Activated naive CD8-positive, alpha-beta T cell treated with anti-CD3 and anti-CD28 coated beads for 36 hours (primary cell): ENCODE results near the gene MIS18BP1. TPM values are rescaled to one million over a fixed set of nuclear protein-coding genes. Genes with fewer than 3 reads are reported as not detected.

Experiments
- DNase-seq: peaks from one replicate; pipeline ENCODE4 v3.0.0; 2021
- H3K27ac Mint-ChIP-seq: one replicate; pipeline ENCODE4 v1.8.0; 2022; ENCODE audit warnings: mild to moderate bottlenecking, moderate library complexity, mixed read lengths
- H3K27me3 Mint-ChIP-seq: one replicate; pipeline ENCODE4 v1.8.0; 2022; ENCODE audit warnings: mild to moderate bottlenecking, mixed read lengths
- H3K36me3 Mint-ChIP-seq: one replicate; pipeline ENCODE4 v1.8.0; 2021; ENCODE audit warnings: mild to moderate bottlenecking, mixed read lengths
- H3K4me1 Mint-ChIP-seq: one replicate; pipeline ENCODE4 v1.8.0; 2021; ENCODE audit warnings: mixed read lengths
- H3K4me3 Mint-ChIP-seq: one replicate; pipeline ENCODE4 v1.8.0; 2022; ENCODE audit warnings: mild to moderate bottlenecking, moderate library complexity, mixed read lengths
- H3K9me3 Mint-ChIP-seq: one replicate; pipeline ENCODE4 v1.8.0; 2022; ENCODE audit warnings: mixed read lengths
- total RNA-seq, 2 experiments: library from RNA; stranded (reverse); gene quantifications; one replicate each; pipeline ENCODE4 v1.2.3, GENCODE V29; 2021

Gene MIS18BP1
- total RNA-seq, 2 experiments from 2014 or later: 37.6 to 40.7 TPM

DNA sequence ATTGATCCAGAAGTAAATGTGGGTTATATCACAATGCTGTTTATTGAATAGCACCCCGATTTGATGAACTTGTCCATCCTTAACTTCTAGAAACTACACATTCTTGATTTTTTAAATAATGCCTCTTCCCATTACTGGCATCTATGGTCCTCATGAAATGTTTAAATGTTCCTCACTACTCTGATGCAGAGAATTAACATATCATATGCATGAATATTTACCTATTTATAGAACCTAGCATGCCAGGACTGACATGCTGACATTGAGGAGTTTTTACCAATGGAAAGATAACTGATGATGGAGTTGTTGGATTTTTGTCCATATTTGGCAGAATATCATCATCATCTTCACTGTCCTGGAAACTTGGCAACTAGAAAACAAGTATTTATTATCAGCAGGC is 42.8 kb downstream of the MIS18BP1 start:
- no peak overlapping the region for H3K4me3 Mint-ChIP-seq
- no peak overlapping the region for H3K27ac Mint-ChIP-seq
- H3K4me1 Mint-ChIP-seq: no peaks in the 10 kb centered on the region

DNA sequence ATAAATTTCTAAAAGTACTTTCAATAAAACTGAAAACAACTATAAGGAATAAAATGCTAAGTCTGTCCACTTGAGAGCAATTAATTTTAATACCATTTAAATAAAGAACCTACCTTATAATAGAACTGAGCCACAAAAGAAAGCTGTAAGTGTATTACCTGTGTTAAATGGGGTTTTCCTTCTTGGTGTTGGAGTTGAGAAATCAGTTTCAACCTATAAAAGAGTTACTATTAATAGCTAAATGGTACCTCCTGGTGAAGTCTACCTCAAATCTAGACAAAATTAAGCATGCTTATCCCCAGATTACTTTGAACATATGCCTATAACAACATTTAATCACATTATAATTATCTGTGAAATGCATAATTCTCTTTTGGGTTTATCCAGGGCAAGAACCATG is 48.8 kb downstream of the MIS18BP1 start:
- Mint-ChIP-seq H3K4me1 (peaks cover 6% of the 10 kb centered on the region), H3K27ac (no peak overlapping the region), H3K4me3 (no peak overlapping the region), H3K36me3 (peaks cover 31% of the 10 kb centered on the region), H3K9me3 (no peaks in the 10 kb centered on the region), H3K27me3 (no peaks in the 10 kb centered on the region)
- no peak for DNase-seq

More for the DNA sequence above, 42.8 kb downstream of the MIS18BP1 start:
- DNase-seq: no peak
- no peaks in the 10 kb centered on the region for H3K27me3 Mint-ChIP-seq
- peaks cover 39% of the 10 kb centered on the region for H3K36me3 Mint-ChIP-seq
- H3K9me3 Mint-ChIP-seq: no peaks in the 10 kb centered on the region

DNA sequence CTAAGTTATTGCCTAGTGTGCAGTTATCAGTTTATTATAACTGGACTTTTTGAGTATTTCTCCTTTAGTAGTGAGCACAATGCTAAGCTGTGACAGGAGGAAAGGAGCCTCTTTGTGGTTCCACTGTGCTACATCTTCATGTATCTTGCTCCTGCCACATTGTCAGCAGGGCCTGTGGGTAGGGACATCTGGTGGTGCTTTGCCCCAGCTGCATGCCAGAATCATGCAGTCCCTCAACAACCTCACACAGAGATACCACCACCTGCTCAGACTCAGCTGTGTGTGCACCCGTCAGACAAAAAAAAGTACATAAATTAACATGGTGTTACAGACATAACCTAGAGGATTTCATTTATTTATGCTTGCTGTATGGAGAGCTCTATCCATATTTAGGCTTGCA is 51.1 kb downstream of the MIS18BP1 start:
- H3K27ac Mint-ChIP-seq: peak overlapping the region; percentile 16

DNA sequence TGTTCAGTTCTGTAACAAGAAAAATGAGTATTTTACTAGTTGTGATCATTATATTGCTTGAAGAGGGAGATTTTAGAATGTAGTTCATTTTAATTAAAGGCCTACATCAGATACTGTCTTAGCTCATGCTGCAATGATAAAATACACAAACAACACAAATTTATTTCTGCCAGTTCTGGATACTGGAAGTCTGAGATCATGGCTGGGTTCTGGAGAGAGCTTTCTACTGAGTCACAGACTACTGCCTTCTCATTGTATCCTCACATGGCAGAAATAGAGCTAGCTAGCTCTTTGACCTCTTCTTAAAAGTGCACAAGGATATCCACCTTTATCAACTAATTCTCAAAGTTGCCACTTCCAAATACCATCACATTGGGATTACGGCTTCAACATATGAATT is 53.8 kb downstream of the MIS18BP1 start:
- H3K4me3 Mint-ChIP-seq: no peak overlapping the region
- H3K9me3 Mint-ChIP-seq: no peaks in the 10 kb centered on the region
- no peaks in the 10 kb centered on the region for H3K27me3 Mint-ChIP-seq
- H3K27ac Mint-ChIP-seq: no peak overlapping the region
- H3K36me3 Mint-ChIP-seq: peaks cover 29% of the 10 kb centered on the region
- DNase-seq: no peak
- H3K4me1 Mint-ChIP-seq: peaks cover 15% of the 10 kb centered on the region

More for the DNA sequence above, 51.1 kb downstream of the MIS18BP1 start:
- peaks cover 29% of the 10 kb centered on the region for H3K36me3 Mint-ChIP-seq
- no peak overlapping the region for H3K4me3 Mint-ChIP-seq
- H3K9me3 Mint-ChIP-seq: no peaks in the 10 kb centered on the region
- peaks cover 6% of the 10 kb centered on the region for H3K4me1 Mint-ChIP-seq
- peak; percentile 3 for DNase-seq
- no peaks in the 10 kb centered on the region for H3K27me3 Mint-ChIP-seq

DNA sequence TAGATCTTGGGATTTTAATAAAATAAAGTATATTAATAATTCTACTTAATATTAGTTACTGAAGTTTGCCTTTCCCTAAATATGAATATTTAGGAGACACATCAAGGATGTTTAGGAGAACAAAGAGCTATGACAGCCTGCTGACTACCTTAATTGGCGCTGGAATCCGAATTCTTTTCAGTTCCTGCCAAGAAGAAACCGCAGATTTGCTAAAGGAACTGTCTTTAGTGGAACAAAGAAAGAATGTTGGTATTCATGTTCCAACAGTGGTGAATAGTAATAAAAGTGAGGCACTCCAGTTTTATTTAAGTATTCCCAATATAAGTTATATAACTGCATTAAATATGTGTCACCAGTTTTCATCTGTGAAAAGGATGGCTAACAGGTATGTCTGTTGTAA is 54.5 kb downstream of the MIS18BP1 start:
- DNase-seq: no peak
- Mint-ChIP-seq H3K27ac (no peak overlapping the region), H3K36me3 (peaks cover 28% of the 10 kb centered on the region), H3K4me1 (peaks cover 15% of the 10 kb centered on the region), H3K4me3 (no peak overlapping the region), H3K9me3 (no peaks in the 10 kb centered on the region), H3K27me3 (no peaks in the 10 kb centered on the region)

DNA sequence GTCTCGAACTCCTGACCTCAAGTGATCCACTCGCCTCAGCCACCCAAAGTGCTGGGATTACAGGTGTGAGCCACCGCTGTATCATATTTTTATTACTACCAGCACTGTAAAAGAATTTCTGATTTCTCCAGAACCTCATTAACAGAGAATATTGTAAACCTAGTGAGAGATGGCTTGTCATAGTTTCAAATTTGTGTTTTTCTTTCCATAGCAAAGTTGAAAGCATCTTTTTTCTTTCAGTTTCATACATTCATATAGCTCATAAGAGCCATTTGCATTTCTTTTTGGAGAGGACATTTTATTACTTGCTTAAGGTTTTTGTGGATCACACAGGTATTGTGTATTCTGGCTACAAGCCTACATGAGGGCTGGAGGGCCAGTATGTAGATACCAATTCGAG is 58.0 kb downstream of the MIS18BP1 start:
- Mint-ChIP-seq H3K4me1 (peaks cover 9% of the 10 kb centered on the region), H3K36me3 (peaks cover 20% of the 10 kb centered on the region), H3K27me3 (no peaks in the 10 kb centered on the region), H3K27ac (no peak overlapping the region), H3K9me3 (no peaks in the 10 kb centered on the region), H3K4me3 (no peak overlapping the region)
- no peak for DNase-seq

DNA sequence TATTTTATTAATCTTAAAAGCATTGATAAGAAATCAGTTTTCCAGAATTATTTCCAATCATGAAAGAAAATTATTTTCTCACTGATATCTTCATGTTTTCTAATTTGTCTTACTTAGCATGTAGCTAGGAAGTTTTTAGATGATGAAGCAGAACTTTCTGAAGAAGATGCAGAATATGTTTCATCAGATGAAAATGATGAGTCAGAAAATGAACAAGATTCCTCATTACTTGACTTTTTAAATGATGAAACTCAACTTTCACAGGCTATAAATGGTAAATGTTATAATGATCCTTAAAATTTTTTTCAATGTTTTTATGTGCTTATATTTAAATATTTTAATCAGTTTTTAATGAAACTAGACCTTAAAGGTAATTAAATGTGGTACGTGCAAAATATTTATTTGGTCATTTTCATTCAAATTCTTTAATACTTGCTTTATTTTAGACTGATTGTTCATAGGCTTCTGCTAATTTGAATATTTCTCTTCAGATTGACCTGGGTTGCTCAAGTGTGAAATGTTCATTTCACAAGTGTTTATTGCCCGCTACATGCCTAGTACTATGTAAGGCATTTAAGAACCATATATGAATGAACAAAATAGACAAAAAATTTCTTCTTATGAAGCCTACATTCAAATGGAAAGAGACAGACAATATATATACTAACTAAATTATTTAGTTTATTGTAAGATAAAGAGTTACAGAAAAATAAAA is 67.7 kb downstream of the MIS18BP1 start:
- no peak for DNase-seq
- Mint-ChIP-seq H3K9me3 (no peaks in the 10 kb centered on the region), H3K36me3 (peaks cover 10% of the 10 kb centered on the region), H3K4me3 (no peak overlapping the region), H3K27ac (no peak overlapping the region), H3K27me3 (no peaks in the 10 kb centered on the region), H3K4me1 (no peaks in the 10 kb centered on the region)

DNA sequence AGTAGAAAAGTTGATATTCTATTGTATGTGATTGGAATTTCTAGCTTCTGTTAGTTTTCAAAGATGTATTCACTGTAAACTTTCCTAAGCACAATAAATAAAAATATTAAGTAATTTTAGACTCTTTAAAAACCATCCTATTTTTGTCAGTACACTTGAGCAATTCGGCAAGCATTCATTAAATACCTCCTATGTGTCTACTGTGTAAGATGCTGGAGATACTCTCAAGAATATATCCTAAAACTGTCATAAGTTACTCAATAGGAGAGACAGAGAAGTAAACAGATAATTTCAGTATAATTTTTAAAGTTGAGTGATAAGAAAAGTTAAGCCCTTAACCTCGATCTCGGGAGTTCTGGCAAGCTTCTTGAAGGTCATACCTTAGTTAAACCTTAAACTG is 71.2 kb downstream of the MIS18BP1 start:
- Mint-ChIP-seq H3K36me3 (peaks cover 7% of the 10 kb centered on the region), H3K9me3 (no peaks in the 10 kb centered on the region), H3K27ac (no peak overlapping the region), H3K27me3 (no peaks in the 10 kb centered on the region), H3K4me3 (no peak overlapping the region), H3K4me1 (no peaks in the 10 kb centered on the region)
- no peak for DNase-seq

DNA sequence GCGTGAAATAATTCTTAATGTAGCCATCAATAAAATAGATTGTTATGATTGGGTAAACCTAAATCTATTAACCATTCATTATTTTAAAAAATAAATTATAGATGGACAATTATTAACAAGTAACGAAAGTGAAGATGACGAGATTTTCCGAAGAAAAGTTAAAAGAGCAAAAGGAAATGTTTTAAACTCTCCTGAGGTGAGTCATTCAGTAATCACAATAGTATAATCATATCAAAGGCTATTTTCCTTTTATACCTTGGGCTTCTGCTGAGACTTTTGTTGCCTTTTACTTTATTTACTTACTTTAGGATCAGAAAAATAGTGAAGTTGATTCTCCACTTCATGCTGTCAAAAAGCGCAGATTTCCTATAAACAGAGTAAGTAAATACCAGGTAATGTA is 71.7 kb downstream of the MIS18BP1 start:
- Mint-ChIP-seq H3K27ac (no peak overlapping the region), H3K4me1 (no peaks in the 10 kb centered on the region), H3K36me3 (peaks cover 8% of the 10 kb centered on the region), H3K4me3 (no peak overlapping the region), H3K9me3 (no peaks in the 10 kb centered on the region), H3K27me3 (no peaks in the 10 kb centered on the region)
- DNase-seq: no peak

DNA sequence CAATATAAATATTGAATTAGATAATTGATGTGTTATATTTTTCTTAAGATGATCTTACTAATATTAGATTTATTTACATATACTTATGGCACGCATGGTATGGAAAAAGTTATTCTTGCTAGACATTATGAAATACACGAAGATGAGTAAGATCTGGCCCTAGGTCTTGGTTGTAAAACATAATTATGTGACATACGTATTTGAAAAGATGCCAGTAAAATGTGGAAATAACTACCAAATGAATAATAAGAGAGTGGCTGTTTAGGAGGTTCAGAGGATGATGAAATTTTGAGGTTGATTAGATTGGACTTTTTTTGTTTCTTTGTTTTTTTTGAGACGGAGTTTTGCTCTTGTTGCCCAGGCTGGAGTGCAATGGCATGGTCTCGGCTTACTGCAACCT is 75.9 kb downstream of the MIS18BP1 start:
- H3K4me1 Mint-ChIP-seq: no peaks in the 10 kb centered on the region
- H3K27ac Mint-ChIP-seq: no peak overlapping the region
- H3K9me3 Mint-ChIP-seq: no peaks in the 10 kb centered on the region
- no peak overlapping the region for H3K4me3 Mint-ChIP-seq
- H3K36me3 Mint-ChIP-seq: peaks cover 16% of the 10 kb centered on the region
- no peaks in the 10 kb centered on the region for H3K27me3 Mint-ChIP-seq
- no peak for DNase-seq

DNA sequence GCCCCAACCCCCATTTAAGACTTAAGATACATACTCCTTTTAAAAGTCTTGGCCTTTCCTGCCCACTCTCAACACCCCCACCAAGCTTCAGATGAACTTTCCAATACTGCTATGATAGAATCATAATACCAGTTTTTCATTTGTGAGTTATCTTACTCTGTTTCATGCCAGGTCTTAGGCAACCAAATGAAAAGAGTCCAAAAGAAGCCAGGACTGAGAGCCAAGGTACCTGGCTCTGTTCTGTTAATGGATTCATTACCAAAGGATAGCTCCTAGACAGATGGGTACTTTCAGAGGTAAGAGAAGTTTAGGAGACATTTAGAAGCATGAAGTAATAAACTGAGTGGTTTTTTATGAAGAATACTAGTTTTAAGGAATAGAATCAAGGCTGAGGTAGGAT is 83.1 kb downstream of the MIS18BP1 start:
- Mint-ChIP-seq H3K27ac (no peak overlapping the region), H3K4me3 (no peak overlapping the region), H3K36me3 (peaks cover 9% of the 10 kb centered on the region), H3K9me3 (no peaks in the 10 kb centered on the region), H3K4me1 (no peaks in the 10 kb centered on the region), H3K27me3 (no peaks in the 10 kb centered on the region)
- DNase-seq: no peak

DNA sequence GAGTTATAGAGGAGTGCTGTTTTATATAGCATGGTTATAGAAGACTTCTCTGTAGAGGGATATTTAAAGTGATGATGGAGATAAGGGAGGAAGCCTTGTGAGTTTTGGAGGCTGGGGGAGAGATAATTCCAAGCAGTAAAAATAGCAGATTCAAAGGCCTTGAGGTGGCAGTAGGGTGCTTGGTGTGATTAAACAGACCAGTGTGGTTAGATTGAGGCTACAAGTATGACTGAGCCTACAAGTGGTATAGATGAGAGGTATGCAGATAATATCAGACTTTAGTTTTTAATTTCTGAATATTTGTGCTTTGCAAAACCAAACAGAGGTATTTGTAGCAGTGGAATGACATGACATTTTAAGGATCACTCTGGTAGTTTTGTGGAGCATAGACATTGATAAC is 96.9 kb downstream of the MIS18BP1 start:
- Mint-ChIP-seq H3K4me3 (no peak overlapping the region), H3K27ac (peak overlapping the region; percentile 23), H3K36me3 (peaks cover 4% of the 10 kb centered on the region), H3K9me3 (no peaks in the 10 kb centered on the region), H3K4me1 (peaks cover 4% of the 10 kb centered on the region), H3K27me3 (no peaks in the 10 kb centered on the region)
- DNase-seq: no peak

Other genes with a start within 250 kb of the MIS18BP1 start
- 10 to 100 TPM; 45.4 to 46.8 TPM for gene PRPF39, start 169.1 kb downstream of the MIS18BP1 start, total RNA-seq
- gene FKBP3, start 118.7 kb downstream of the MIS18BP1 start, total RNA-seq: 10 to 100 TPM; 70.2 to 75.6 TPM
- gene FANCM, start 117.3 kb downstream of the MIS18BP1 start, total RNA-seq: 10 to 100 TPM; 11.4 to 13.3 TPM